Measurements from ENCODE around the gene CLRN3. TPM values are rescaled to one million over a fixed set of nuclear protein-coding genes. Genes with fewer than 3 reads are reported as not detected.

Gene CLRN3
- total and polyA plus RNA-seq, 2 experiments from 2014 or later = not detected

DNA sequence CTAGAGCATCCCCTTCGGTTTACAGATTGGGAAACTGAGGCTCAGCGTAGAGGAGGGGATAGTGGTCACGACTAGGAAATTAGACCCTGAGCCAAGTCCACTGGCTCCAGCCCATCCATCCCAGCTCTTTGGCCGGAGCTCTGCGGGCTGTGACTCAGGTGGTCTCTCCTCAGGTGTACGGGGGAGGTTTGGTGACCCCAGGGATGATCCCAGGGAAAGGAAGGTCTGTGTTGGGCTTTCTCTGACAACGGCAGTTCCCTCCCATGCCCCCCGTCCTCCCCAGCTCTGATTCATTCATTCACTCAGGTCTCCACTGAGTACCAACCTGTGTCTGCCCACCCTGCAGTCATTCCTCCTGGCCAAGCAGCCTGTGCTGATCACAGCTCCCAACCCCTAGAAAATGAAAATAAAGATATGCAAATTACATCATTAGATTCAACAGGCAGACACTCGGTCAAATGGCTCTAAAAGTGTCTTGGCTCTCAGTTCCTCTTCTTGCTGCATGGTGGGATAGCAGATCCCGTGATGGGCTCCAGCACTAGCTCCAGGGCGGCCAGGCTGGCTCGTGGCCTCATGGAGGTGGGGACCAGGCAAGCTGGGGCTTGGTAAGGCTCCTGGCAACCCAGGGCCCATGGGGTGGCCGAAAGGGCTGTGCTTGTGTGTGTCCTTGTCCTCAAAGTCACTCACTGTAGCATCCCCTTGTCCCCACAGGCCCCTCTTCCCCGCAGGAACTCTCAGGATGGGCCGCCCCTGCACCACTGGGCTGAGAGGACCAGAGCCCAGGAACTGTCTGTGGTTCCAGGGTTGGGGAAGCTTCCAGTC, 37.8 kb downstream of the CLRN3 start:
- no peaks in the 10 kb centered on the region for H3K9me2 ChIP-seq (ENCODE audit: insufficient read depth)
- H3K27me3 ChIP-seq (ENCODE audit: insufficient read depth) = no peaks in the 10 kb centered on the region
- no peaks in the 10 kb centered on the region for H3K36me3 ChIP-seq (ENCODE audit: insufficient read depth)
- H3K4me1 Mint-ChIP-seq = peaks cover 5% of the 10 kb centered on the region
- DNase-seq (ENCODE audit: low spot score) = no peak
- no peak for TF ChIP-seq ZNF331 (CRISPR knock-in tag; IDR thresholded peaks at IDR 0.05; ENCODE audit: low read depth)
- no peak for TF ChIP-seq POLR2AphosphoS5 (IDR thresholded peaks at IDR 0.05; ENCODE audit: low read depth)
- TF ChIP-seq CREB1 (CRISPR knock-in tag; IDR thresholded peaks at IDR 0.05; ENCODE audit: low read depth) = no peak
- TF ChIP-seq, protein P1, sequence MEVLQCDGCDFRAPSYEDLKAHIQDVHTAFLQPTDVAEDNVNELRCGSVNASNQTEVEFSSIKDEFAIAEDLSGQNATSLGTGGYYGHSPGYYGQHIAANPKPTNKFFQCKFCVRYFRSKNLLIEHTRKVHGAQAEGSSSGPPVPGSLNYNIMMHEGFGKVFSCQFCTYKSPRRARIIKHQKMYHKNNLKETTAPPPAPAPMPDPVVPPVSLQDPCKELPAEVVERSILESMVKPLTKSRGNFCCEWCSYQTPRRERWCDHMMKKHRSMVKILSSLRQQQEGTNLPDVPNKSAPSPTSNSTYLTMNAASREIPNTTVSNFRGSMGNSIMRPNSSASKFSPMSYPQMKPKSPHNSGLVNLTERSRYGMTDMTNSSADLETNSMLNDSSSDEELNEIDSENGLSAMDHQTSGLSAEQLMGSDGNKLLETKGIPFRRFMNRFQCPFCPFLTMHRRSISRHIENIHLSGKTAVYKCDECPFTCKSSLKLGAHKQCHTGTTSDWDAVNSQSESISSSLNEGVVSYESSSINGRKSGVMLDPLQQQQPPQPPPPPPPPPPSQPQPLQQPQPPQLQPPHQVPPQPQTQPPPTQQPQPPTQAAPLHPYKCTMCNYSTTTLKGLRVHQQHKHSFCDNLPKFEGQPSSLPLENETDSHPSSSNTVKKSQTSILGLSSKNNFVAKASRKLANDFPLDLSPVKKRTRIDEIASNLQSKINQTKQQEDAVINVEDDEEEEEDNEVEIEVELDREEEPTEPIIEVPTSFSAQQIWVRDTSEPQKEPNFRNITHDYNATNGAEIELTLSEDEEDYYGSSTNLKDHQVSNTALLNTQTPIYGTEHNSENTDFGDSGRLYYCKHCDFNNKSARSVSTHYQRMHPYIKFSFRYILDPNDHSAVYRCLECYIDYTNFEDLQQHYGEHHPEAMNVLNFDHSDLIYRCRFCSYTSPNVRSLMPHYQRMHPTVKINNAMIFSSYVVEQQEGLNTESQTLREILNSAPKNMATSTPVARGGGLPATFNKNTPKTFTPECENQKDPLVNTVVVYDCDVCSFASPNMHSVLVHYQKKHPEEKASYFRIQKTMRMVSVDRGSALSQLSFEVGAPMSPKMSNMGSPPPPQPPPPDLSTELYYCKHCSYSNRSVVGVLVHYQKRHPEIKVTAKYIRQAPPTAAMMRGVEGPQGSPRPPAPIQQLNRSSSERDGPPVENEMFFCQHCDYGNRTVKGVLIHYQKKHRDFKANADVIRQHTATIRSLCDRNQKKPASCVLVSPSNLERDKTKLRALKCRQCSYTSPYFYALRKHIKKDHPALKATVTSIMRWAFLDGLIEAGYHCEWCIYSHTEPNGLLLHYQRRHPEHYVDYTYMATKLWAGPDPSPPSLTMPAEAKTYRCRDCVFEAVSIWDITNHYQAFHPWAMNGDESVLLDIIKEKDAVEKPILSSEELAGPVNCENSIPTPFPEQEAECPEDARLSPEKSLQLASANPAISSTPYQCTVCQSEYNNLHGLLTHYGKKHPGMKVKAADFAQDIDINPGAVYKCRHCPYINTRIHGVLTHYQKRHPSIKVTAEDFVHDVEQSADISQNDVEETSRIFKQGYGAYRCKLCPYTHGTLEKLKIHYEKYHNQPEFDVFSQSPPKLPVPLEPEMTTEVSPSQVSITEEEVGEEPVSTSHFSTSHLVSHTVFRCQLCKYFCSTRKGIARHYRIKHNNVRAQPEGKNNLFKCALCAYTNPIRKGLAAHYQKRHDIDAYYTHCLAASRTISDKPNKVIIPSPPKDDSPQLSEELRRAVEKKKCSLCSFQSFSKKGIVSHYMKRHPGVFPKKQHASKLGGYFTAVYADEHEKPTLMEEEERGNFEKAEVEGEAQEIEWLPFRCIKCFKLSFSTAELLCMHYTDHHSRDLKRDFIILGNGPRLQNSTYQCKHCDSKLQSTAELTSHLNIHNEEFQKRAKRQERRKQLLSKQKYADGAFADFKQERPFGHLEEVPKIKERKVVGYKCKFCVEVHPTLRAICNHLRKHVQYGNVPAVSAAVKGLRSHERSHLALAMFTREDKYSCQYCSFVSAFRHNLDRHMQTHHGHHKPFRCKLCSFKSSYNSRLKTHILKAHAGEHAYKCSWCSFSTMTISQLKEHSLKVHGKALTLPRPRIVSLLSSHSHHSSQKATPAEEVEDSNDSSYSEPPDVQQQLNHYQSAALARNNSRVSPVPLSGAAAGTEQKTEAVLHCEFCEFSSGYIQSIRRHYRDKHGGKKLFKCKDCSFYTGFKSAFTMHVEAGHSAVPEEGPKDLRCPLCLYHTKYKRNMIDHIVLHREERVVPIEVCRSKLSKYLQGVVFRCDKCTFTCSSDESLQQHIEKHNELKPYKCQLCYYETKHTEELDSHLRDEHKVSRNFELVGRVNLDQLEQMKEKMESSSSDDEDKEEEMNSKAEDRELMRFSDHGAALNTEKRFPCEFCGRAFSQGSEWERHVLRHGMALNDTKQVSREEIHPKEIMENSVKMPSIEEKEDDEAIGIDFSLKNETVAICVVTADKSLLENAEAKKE (CRISPR knock-in tag; IDR thresholded peaks at IDR 0.05) = no peak
- no peak for TF ChIP-seq NANOG (IDR thresholded peaks at IDR 0.05; ENCODE audit: borderline replicate concordance)
- no peak for TF ChIP-seq EZH2phosphoT487 (IDR thresholded peaks at IDR 0.05; ENCODE audit: unreplicated experiment)
- no peak for TF ChIP-seq ZNF114 (CRISPR knock-in tag; IDR thresholded peaks at IDR 0.05)
- TF ChIP-seq, protein P2, sequence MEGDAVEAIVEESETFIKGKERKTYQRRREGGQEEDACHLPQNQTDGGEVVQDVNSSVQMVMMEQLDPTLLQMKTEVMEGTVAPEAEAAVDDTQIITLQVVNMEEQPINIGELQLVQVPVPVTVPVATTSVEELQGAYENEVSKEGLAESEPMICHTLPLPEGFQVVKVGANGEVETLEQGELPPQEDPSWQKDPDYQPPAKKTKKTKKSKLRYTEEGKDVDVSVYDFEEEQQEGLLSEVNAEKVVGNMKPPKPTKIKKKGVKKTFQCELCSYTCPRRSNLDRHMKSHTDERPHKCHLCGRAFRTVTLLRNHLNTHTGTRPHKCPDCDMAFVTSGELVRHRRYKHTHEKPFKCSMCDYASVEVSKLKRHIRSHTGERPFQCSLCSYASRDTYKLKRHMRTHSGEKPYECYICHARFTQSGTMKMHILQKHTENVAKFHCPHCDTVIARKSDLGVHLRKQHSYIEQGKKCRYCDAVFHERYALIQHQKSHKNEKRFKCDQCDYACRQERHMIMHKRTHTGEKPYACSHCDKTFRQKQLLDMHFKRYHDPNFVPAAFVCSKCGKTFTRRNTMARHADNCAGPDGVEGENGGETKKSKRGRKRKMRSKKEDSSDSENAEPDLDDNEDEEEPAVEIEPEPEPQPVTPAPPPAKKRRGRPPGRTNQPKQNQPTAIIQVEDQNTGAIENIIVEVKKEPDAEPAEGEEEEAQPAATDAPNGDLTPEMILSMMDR (conservative IDR thresholded peaks at IDR 0.05; ENCODE audit: low read depth in 2 of 2) = no peak
- no peak for TF ChIP-seq EZH2 (IDR thresholded peaks at IDR 0.05; ENCODE audit: low read depth, unreplicated experiment)
- no peak for TF ChIP-seq STAT1 (IDR thresholded peaks at IDR 0.05; ENCODE audit: unreplicated experiment)
- TF ChIP-seq, protein P3, sequence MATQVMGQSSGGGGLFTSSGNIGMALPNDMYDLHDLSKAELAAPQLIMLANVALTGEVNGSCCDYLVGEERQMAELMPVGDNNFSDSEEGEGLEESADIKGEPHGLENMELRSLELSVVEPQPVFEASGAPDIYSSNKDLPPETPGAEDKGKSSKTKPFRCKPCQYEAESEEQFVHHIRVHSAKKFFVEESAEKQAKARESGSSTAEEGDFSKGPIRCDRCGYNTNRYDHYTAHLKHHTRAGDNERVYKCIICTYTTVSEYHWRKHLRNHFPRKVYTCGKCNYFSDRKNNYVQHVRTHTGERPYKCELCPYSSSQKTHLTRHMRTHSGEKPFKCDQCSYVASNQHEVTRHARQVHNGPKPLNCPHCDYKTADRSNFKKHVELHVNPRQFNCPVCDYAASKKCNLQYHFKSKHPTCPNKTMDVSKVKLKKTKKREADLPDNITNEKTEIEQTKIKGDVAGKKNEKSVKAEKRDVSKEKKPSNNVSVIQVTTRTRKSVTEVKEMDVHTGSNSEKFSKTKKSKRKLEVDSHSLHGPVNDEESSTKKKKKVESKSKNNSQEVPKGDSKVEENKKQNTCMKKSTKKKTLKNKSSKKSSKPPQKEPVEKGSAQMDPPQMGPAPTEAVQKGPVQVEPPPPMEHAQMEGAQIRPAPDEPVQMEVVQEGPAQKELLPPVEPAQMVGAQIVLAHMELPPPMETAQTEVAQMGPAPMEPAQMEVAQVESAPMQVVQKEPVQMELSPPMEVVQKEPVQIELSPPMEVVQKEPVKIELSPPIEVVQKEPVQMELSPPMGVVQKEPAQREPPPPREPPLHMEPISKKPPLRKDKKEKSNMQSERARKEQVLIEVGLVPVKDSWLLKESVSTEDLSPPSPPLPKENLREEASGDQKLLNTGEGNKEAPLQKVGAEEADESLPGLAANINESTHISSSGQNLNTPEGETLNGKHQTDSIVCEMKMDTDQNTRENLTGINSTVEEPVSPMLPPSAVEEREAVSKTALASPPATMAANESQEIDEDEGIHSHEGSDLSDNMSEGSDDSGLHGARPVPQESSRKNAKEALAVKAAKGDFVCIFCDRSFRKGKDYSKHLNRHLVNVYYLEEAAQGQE (IDR thresholded peaks at IDR 0.05; ENCODE audit: unreplicated experiment) = no peak
- no peak for TF ChIP-seq JUNB (IDR thresholded peaks at IDR 0.05; ENCODE audit: unreplicated experiment)
- H3K27ac ChIP-seq (ENCODE audit: low read depth) = no peak overlapping the region
- ATAC-seq = no peak
- no peak overlapping the region for H2AFZ ChIP-seq
- no peak overlapping the region for H3K4me3 Mint-ChIP-seq
- no peak overlapping the region for H3K4me3 ChIP-seq
- H3K36me3 Mint-ChIP-seq (ENCODE audit: low read depth) = no peaks in the 10 kb centered on the region
- no peak overlapping the region for H3K4me2 ChIP-seq
- H3F3A ChIP-seq (replicated peaks; ENCODE audit: low read depth) = no peaks in the 10 kb centered on the region
- H3K27ac Mint-ChIP-seq = no peak overlapping the region
- no peaks in the 10 kb centered on the region; the same call in 2 of the 3 replicates for H3K9me3 Mint-ChIP-seq
- H3K79me2 ChIP-seq (replicated peaks; ENCODE audit: insufficient read depth) = no peaks in the 10 kb centered on the region
- H3K27me3 Mint-ChIP-seq (ENCODE audit: insufficient read depth, low read depth, poor library complexity) = peaks cover 12% of the 10 kb centered on the region
- no peaks in the 10 kb centered on the region for H4K20me1 ChIP-seq (replicated peaks; ENCODE audit: insufficient read depth)
- H3K4me1 ChIP-seq (ENCODE audit: insufficient read depth) = peaks cover 8% of the 10 kb centered on the region; the same call in 1 of the 2 replicates

Measured in GM23338 (cell line).